ENCODE results near the gene SLC46A2. TPM values are rescaled to one million over a fixed set of nuclear protein-coding genes. Genes with fewer than 3 reads are reported as not detected.

The SLC46A2 gene
- total and polyA plus RNA-seq, 9 of the 15 experiments (the other 6 are each of a cell fraction or from before 2014, with no cell fraction given): not detected

GRCh38 chr9:112891521-112891920 lies 845 bp upstream of the SLC46A2 start:
- ChIA-PET CTCF (ENCODE audit: low intra/inter-chr PET ratio) (no interaction called here), POLR2A (interaction anchor here (0.9 kb wide), 1 partner anchor 16 kb away, joined by 3 read pairs; no protein-coding TSS in a partner anchor)
- Histone ChIP-seq H3K79me2 (ENCODE audit: control insufficient read depth, insufficient read depth, low read length) (no peaks in the 10 kb centered on the region), H2AFZ (ENCODE audit: low read depth, low read length) (no peak overlapping the region), H3K36me3 (ENCODE audit: control insufficient read depth, insufficient read depth, low read length) (no peaks in the 10 kb centered on the region), H4K20me1 (replicated peaks; ENCODE audit: control insufficient read depth, insufficient read depth, low read length) (no peaks in the 10 kb centered on the region), H3K27me3 (ENCODE audit: control insufficient read depth in 2 of 2, insufficient read depth in 2 of 2, low read length in 2 of 2) (peaks cover 21 to 49% of the 10 kb centered on the region in 2 experiments), H3K27ac (ENCODE audit: extremely low read depth, low read depth, low read length) (no peak overlapping the region), H3K4me2 (ENCODE audit: insufficient read depth, low read length) (no peak overlapping the region), H3K9me1 (ENCODE audit: control insufficient read depth, insufficient read depth, low read length) (no peaks in the 10 kb centered on the region), H3K4me3 (no peak overlapping the region), H3K4me1 (replicated peaks in 1 of 2; ENCODE audit: control insufficient read depth in 2 of 2, insufficient read depth in 2 of 2, low read length in 2 of 2) (peaks cover 0 to 14% of the 10 kb centered on the region in 2 experiments; a peak in 1 of 5 replicates), H3K9ac (ENCODE audit: insufficient read depth in 1 of 2, low read depth in 2 of 2, low read length in 2 of 2) (no peak overlapping the region), H3K9me3 (replicated peaks; ENCODE audit: control insufficient read depth, insufficient read depth, low read depth, low read length) (no peaks in the 10 kb centered on the region)
- intact Hi-C loops (cut with micrococcal nuclease) (no loop called here), in situ Hi-C loops (cut with MboI) (no loop called here)
- FAIRE-seq (no peak), ATAC-seq (no peak), DNase-seq (ENCODE audit: extremely low read depth in 1 of 4, low spot score in 3 of 4) (no peak)
- TF ChIP-seq KAT7 (CRISPR knock-in tag; IDR thresholded peaks at IDR 0.05; ENCODE audit: borderline replicate concordance) (no peak), ZC3H4 (CRISPR knock-in tag; IDR thresholded peaks at IDR 0.05; ENCODE audit: borderline replicate concordance) (no peak), PKNOX1 (IDR thresholded peaks at IDR 0.05) (no peak), CBX5 (IDR thresholded peaks at IDR 0.05; ENCODE audit: borderline replicate concordance, low read depth) (no peak), ZNF76 (CRISPR knock-in tag; IDR thresholded peaks at IDR 0.05; ENCODE audit: borderline replicate concordance) (no peak), E2F6 (IDR thresholded peaks at IDR 0.05; ENCODE audit: borderline replicate concordance in 1 of 2, extremely low read depth in 1 of 2, insufficient read depth in 1 of 2, insufficient read length in 1 of 2, low read depth in 1 of 2, low read length in 1 of 2, poor library complexity in 1 of 2, severe bottlenecking in 1 of 2) (no peak), TBP (optimal IDR thresholded peaks at IDR 0.05; ENCODE audit: low read depth, low read length) (no peak), ESRRA (IDR thresholded peaks at IDR 0.05; ENCODE audit: borderline replicate concordance, low read depth) (no peak), ZNF395 (CRISPR knock-in tag; IDR thresholded peaks at IDR 0.05) (no peak), ZNF695 (CRISPR knock-in tag; IDR thresholded peaks at IDR 0.05) (no peak), HMG20B (CRISPR knock-in tag; IDR thresholded peaks at IDR 0.05) (no peak)
- 7% methylated on average over 3 of the region's 3 CpGs for WGBS (ENCODE audit: insufficient coverage, low coverage, missing lambda C conversion rate)
- BruUV-seq (replicated peaks): no TSS peak
